MM.1S (cell line): ENCODE data around the gene ARHGEF38.

Source experiments
- DNase-seq: peaks from one replicate; pipeline ENCODE4 v3.0.0-alpha.2; 2015
- H2AFZ ChIP-seq: fragments of 300-600 bp; sonication (generic); 2 replicates; pipeline ENCODE4 v1.6.0; 2016; ENCODE audit warnings: antibody characterized with exemption, low read length
- H3F3A ChIP-seq: fragments of 300-600 bp; sonication (generic); 2 replicates; pipeline ENCODE4 v1.6.1; 2016; ENCODE audit warnings: mild to moderate bottlenecking, antibody characterized with exemption, low read length, moderate library complexity, mixed read lengths; ENCODE audit not compliant: insufficient read depth
- H3K27ac ChIP-seq: fragments of 300-600 bp; sonication (generic); 2 replicates; pipeline ENCODE4 v1.5.1; 2016; ENCODE audit warnings: mild to moderate bottlenecking, low read length
- H3K27me3 ChIP-seq: fragments of 300-600 bp; sonication (generic); replicated peaks from 2 replicates; pipeline ENCODE4 v1.6.0; 2016; ENCODE audit warnings: low read length; ENCODE audit not compliant: insufficient read depth
- H3K36me3 ChIP-seq: fragments of 300-600 bp; sonication (generic); replicated peaks from 2 replicates; pipeline ENCODE4 v1.6.1; 2016; ENCODE audit warnings: mild to moderate bottlenecking, low read length, mixed read lengths; ENCODE audit not compliant: insufficient read depth
- H3K4me1 ChIP-seq: fragments of 300-600 bp; sonication (generic); 2 replicates; pipeline ENCODE4 v1.6.1; 2016; ENCODE audit warnings: low read length, mixed read lengths
- H3K4me2 ChIP-seq: fragments of 300-600 bp; sonication (generic); 2 replicates; pipeline ENCODE4 v1.6.0; 2016; ENCODE audit warnings: low read depth, low read length
- H3K4me3 ChIP-seq: fragments of 300-600 bp; sonication (generic); 2 replicates; pipeline ENCODE4 v1.5.1; 2016; ENCODE audit warnings: low read length, mixed read lengths
- H3K79me2 ChIP-seq: fragments of 300-600 bp; sonication (generic); 2 replicates; pipeline ENCODE4 v1.6.1; 2016; ENCODE audit warnings: mixed run types, low read length, mixed read lengths
- H3K9ac ChIP-seq: fragments of 300-600 bp; sonication (generic); 2 replicates; pipeline ENCODE4 v1.6.1; 2016; ENCODE audit warnings: low read length, mixed read lengths
- H3K9me2 ChIP-seq: fragments of 300-600 bp; sonication (generic); replicated peaks from 2 replicates; pipeline ENCODE4 v1.6.1; 2016; ENCODE audit warnings: mild to moderate bottlenecking, low read length, mixed read lengths; ENCODE audit not compliant: insufficient read depth
- H3K9me3 ChIP-seq: fragments of 300-600 bp; sonication (generic); replicated peaks from 2 replicates; pipeline ENCODE4 v1.6.1; 2016; ENCODE audit warnings: mild to moderate bottlenecking, low read length, mixed read lengths; ENCODE audit not compliant: insufficient read depth
- H4K20me1 ChIP-seq: fragments of 300-600 bp; sonication (generic); 2 replicates; pipeline ENCODE4 v1.6.1; 2016; ENCODE audit warnings: mild to moderate bottlenecking, low read length, moderate library complexity, mixed read lengths; ENCODE audit not compliant: insufficient read depth
- EZH2 ChIP-seq: fragments of 300-600 bp; sonication (generic); optimal IDR thresholded peaks from 2 replicates; pipeline ENCODE3; 2017; ENCODE audit warnings: low read depth, mild to moderate bottlenecking, antibody characterized with exemption, low read length, mixed read lengths
- EZH2phosphoT487 ChIP-seq: fragments of 300-600 bp; sonication (generic); IDR thresholded peaks from 2 replicates; pipeline ENCODE4 v1.6.1; 2018; ENCODE audit warnings: antibody characterized with exemption, low read length
- TF ChIP-seq, protein P1 (sequence below): fragments of 300-600 bp; sonication (generic); IDR thresholded peaks from 2 replicates; pipeline ENCODE4 v1.5.1; 2016; ENCODE audit warnings: antibody characterized with exemption, low read length, mixed read lengths

Gene ARHGEF38

DNA sequence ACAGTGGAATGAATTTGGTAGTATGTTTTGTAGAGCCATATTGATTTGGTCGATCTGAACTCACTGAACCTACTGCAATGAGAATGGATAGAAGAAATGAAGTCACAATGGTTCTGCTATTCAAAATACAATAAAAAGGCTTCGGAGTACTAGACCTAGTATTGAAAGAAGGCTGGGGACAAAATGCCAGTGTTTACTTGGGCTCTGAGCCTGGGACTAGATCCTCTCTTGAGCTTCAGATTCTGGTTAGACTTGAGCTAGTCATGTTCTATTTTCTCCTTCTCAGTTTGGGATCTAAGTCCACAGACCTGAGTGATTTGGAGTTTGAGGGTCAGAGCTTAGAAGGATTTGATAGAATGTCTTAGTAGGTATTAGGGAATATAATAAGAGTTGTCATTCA lies 146.2 kb downstream of the ARHGEF38 start:
- Histone ChIP-seq H3K27ac (no peak overlapping the region), H3K9me3 (no peaks in the 10 kb centered on the region), H4K20me1 (no peaks in the 10 kb centered on the region), H3K4me2 (no peak overlapping the region), H3K36me3 (no peaks in the 10 kb centered on the region), H3K9me2 (no peaks in the 10 kb centered on the region), H3F3A (no peaks in the 10 kb centered on the region), H3K79me2 (peaks cover 28% of the 10 kb centered on the region), H3K27me3 (no peaks in the 10 kb centered on the region), H2AFZ (no peak overlapping the region), H3K9ac (no peak overlapping the region), H3K4me1 (no peaks in the 10 kb centered on the region), H3K4me3 (no peak overlapping the region)
- TF ChIP-seq, protein P1, sequence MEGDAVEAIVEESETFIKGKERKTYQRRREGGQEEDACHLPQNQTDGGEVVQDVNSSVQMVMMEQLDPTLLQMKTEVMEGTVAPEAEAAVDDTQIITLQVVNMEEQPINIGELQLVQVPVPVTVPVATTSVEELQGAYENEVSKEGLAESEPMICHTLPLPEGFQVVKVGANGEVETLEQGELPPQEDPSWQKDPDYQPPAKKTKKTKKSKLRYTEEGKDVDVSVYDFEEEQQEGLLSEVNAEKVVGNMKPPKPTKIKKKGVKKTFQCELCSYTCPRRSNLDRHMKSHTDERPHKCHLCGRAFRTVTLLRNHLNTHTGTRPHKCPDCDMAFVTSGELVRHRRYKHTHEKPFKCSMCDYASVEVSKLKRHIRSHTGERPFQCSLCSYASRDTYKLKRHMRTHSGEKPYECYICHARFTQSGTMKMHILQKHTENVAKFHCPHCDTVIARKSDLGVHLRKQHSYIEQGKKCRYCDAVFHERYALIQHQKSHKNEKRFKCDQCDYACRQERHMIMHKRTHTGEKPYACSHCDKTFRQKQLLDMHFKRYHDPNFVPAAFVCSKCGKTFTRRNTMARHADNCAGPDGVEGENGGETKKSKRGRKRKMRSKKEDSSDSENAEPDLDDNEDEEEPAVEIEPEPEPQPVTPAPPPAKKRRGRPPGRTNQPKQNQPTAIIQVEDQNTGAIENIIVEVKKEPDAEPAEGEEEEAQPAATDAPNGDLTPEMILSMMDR: no peak
- TF ChIP-seq EZH2 (no peak), EZH2phosphoT487 (no peak)
- DNase-seq: no peak

DNA sequence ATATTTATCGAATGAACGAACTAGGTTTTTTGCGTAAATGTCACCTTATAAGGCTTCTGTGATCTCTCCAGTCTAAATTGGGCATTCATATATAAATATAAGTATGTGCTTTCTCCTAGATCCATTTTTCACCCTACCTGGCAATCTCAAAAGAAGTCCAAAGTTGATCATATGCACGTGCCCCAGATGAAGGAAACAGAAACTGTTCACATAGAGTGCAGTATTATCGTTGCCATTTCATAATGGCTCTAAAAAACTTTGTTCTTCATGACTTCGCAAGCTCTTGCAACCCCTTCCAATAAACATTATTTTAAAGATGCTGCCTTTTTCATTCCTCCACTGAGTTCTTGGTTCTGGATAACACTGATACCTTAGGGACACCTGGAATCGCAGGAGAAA lies 155.4 kb downstream of the ARHGEF38 start:
- Histone ChIP-seq H3K4me2 (peak overlapping the region; percentile 86), H4K20me1 (no peaks in the 10 kb centered on the region), H3K4me1 (peaks cover 13% of the 10 kb centered on the region; the same call in 1 of the 2 replicates), H3K27me3 (no peaks in the 10 kb centered on the region), H3K27ac (peak overlapping the region; percentile 62; the same call in 1 of the 2 replicates), H3K9me2 (no peaks in the 10 kb centered on the region), H3K79me2 (peaks cover 92% of the 10 kb centered on the region), H3F3A (no peaks in the 10 kb centered on the region), H3K4me3 (peak overlapping the region; percentile 85), H3K9ac (peak overlapping the region; percentile 90), H2AFZ (peak overlapping the region; percentile 97), H3K9me3 (no peaks in the 10 kb centered on the region), H3K36me3 (no peaks in the 10 kb centered on the region)
- TF ChIP-seq, protein P1: no peak
- TF ChIP-seq EZH2 (no peak), EZH2phosphoT487 (no peak)
- no peak for DNase-seq

DNA sequence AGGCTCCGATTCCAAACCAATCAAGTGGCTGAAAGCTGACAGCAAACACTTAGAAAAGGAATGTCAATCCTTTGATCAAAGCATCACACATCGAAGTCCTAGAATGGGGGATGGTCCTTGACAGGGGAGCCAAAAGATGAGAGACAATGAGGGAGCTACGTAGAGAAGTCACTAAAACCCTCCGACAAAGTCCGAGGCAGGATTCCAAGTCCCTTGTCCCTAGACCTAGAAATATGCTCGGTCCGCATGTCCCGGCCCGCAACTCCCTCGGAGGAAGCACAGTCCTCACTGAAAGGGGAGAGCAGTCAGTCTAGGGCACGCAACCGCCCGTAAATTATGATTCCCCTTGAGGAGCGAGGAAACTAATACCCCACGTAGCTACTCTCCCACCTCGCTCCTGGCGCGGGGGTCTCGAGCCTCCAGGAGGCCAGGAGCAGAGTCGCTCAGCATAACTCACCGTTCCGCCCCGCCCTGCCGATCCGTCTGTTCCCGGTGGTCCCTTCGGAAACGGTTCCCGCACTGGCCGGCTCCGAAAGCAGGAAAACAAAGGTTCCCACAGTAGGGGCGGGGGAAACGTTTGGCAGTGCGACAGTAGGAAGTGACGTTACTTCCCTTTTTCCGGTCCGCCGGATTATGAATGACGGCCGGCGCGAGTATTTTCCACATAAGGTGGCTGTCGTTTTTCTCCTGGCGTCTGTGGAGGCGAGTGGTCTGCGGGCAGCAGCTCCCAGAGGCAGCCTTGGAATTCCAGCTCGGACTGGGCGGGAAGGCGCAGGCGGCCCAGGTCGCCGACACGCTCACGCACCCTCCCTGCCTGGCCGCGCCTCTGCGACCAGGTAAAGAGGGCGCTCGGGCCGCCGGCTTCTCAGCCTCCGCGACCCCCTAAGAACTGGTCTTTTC lies 156.0 kb downstream of the ARHGEF38 start, which contains the start of the genes GSTCD and INTS12:
TSS of gene GSTCD (plus strand) at position 604 of the 900 bp plus-strand sequence. CDS start 8,830 bp downstream, outside the sequence.
TSS of gene INTS12 (minus strand) at position 509 of the 900 bp plus-strand sequence. CDS start 8,684 bp downstream, outside the sequence.
- peak within 1 kb of the TSS; percentile 97 for H2AFZ ChIP-seq
- 0 out of 2 replicates have a peak, but pooled peaks cover 6% of the 10 kb centered on the region for H3F3A ChIP-seq
- no peaks in the 10 kb centered on the region for H3K36me3 ChIP-seq
- H3K79me2 ChIP-seq: peaks cover 91% of the 10 kb centered on the region
- H4K20me1 ChIP-seq: no peaks in the 10 kb centered on the region
- H3K9me3 ChIP-seq: no peaks in the 10 kb centered on the region
- TF ChIP-seq EZH2: no peak
- TF ChIP-seq EZH2phosphoT487: no peak
- TF ChIP-seq, protein P1: no peak
- peak; percentile 93 for DNase-seq
- H3K9me2 ChIP-seq: no peaks in the 10 kb centered on the region
- H3K4me3 ChIP-seq: peak within 1 kb of the TSS; percentile 85
- H3K27ac ChIP-seq: peak within 1 kb of the TSS; percentile 62; the same call in 1 of the 2 replicates
- peak within 1 kb of the TSS; percentile 86 for H3K4me2 ChIP-seq
- peaks cover 13% of the 10 kb centered on the region; the same call in 1 of the 2 replicates for H3K4me1 ChIP-seq
- H3K27me3 ChIP-seq: no peaks in the 10 kb centered on the region
- H3K9ac ChIP-seq: peak within 1 kb of the TSS; percentile 90
